Endothelial cell of umbilical vein (primary cell): ENCODE data around the gene PSMA7. TPM values are rescaled to one million over a fixed set of nuclear protein-coding genes. Genes with fewer than 3 reads are reported as not detected.

ENCODE experiments used
- BruUV-seq: library from RNA; stranded (reverse); fragments of 400-500 nt; replicated peaks from 2 replicates; lab custom pipeline; 2021; lab: Mats Ljungman, UMichigan
- CTCF ChIA-PET: fragments of 300-600, 350-600 bp; sonication (Branson Sonifier 250); formaldehyde crosslinking; loops from one replicate; lab custom pipeline; 2021; ENCODE audit warnings: antibody characterized with exemption, inconsistent platforms; lab: Charles Lee
- POLR2A ChIA-PET: fragments of 300-600, 350-600 bp; sonication (Branson Sonifier 250); formaldehyde crosslinking; loops from one replicate; lab custom pipeline; 2021; ENCODE audit warnings: antibody characterized with exemption, inconsistent platforms; lab: Charles Lee
- DNase-seq: peaks from one replicate; pipeline ENCODE4 v3.0.0-alpha.2; 2011; ENCODE audit warnings: low read depth, low spot score
- FAIRE-seq: peaks from 2 replicates; lab custom pipeline; 2011; peaks lifted over from hg19 to GRCh38; lab: Jason Lieb, UNC
- H2AFZ ChIP-seq: 2 replicates; pipeline ENCODE4 v1.6.0; 2012; ENCODE audit warnings: low read depth, low read length, control low read depth, inconsistent platforms
- H3K27ac ChIP-seq: 2 replicates; pipeline ENCODE4 v1.5.1; 2011; ENCODE audit warnings: low read depth, mild to moderate bottlenecking, control low read depth, low read length, moderate library complexity; ENCODE audit not compliant: insufficient read depth
- H3K27me3 ChIP-seq, 2 experiments: 2 replicates each; pipeline versions ENCODE4 v1.6.0 to v1.6.1; 2011; ENCODE audit warnings: low read length in 2 of 2, mixed read lengths in 1 of 2; ENCODE audit not compliant: control insufficient read depth in 2 of 2, insufficient read depth in 2 of 2
- H3K36me3 ChIP-seq, 2 experiments: 2 replicates in 1 of 2; 3 replicates in 1 of 2; pipeline ENCODE4 v1.5.1; 2011; ENCODE audit warnings: low read length in 2 of 2, mild to moderate bottlenecking in 1 of 2, moderate library complexity in 1 of 2; ENCODE audit not compliant: control insufficient read depth in 2 of 2, insufficient read depth in 2 of 2; ENCODE audit errors: extremely low read depth in 1 of 2
- H3K4me1 ChIP-seq: 3 replicates; pipeline ENCODE4 v1.5.1; 2011; ENCODE audit warnings: mild to moderate bottlenecking, low read length; ENCODE audit not compliant: control insufficient read depth, insufficient read depth; ENCODE audit errors: extremely low read depth
- H3K4me2 ChIP-seq: 2 replicates; pipeline ENCODE4 v1.6.1; 2011; ENCODE audit warnings: low read length, control low read depth, mixed read lengths; ENCODE audit not compliant: insufficient read depth
- H3K4me3 ChIP-seq, 3 experiments: fragments of 200-600 bp in 1 of 3; sonication (generic), shearing (Covaris generic) in 1 of 3; replicated peaks in 1 of 3; 2 replicates each; pipeline ENCODE4 v1.5.1; 2011 to 2016; ENCODE audit warnings: control low read depth in 3 of 3, low read length in 3 of 3, mild to moderate bottlenecking in 2 of 3, inconsistent platforms in 1 of 3, low read depth in 1 of 3, moderate library complexity in 1 of 3; ENCODE audit not compliant: insufficient read depth in 1 of 3
- H3K79me2 ChIP-seq: 2 replicates; pipeline ENCODE4 v1.6.0; 2012; ENCODE audit warnings: low read length, inconsistent platforms; ENCODE audit not compliant: control insufficient read depth, insufficient read depth
- H3K9ac ChIP-seq: replicated peaks from 2 replicates; pipeline ENCODE3; 2011; ENCODE audit warnings: low read length, control low read depth; ENCODE audit not compliant: insufficient read depth; ENCODE audit errors: extremely low read depth
- H3K9me1 ChIP-seq: replicated peaks from 3 replicates; pipeline ENCODE4 v1.6.0; 2011; ENCODE audit warnings: mild to moderate bottlenecking, low read length; ENCODE audit not compliant: control insufficient read depth, insufficient read depth; ENCODE audit errors: extremely low read depth
- H3K9me3 ChIP-seq: replicated peaks from 2 replicates; pipeline ENCODE4 v1.5.1; 2012; ENCODE audit warnings: low read length, inconsistent platforms; ENCODE audit not compliant: control insufficient read depth, insufficient read depth
- H4K20me1 ChIP-seq: replicated peaks from 2 replicates; pipeline ENCODE3; 2011; ENCODE audit warnings: mild to moderate bottlenecking, low read length; ENCODE audit not compliant: control insufficient read depth, insufficient read depth; ENCODE audit errors: extremely low read depth
- FOS ChIP-seq: IDR thresholded peaks from 2 replicates; pipeline ENCODE4 v1.6.1; 2011; ENCODE audit warnings: mild to moderate bottlenecking, low read length, moderate library complexity, borderline replicate concordance; ENCODE audit not compliant: insufficient read depth
- JUN ChIP-seq: IDR thresholded peaks from 2 replicates; pipeline ENCODE4 v1.6.1; 2011; ENCODE audit warnings: borderline replicate concordance, low read depth; ENCODE audit not compliant: insufficient read length, insufficient read depth
- MAX ChIP-seq: IDR thresholded peaks from 2 replicates; pipeline ENCODE4 v1.6.1; 2011; ENCODE audit not compliant: insufficient read depth, insufficient read length
- dilution Hi-C: fragments of 300-500 bp; cut with MboI; formaldehyde crosslinking; loops from one replicate; pipeline ENCODE4 v1.15.0; 2019; ENCODE audit warnings: low sequenced_read_pairs; ENCODE audit not compliant: extremely low pct_ligation_motif_present
- intact Hi-C: fragments of 100-400 bp; cut with micrococcal nuclease; formaldehyde crosslinking; loops from one replicate; pipeline ENCODE4 v1.10.0; 2022
- polyA plus RNA-seq, 4 experiments: library from polyadenylated mRNA; depleted of rRNA in 3 of 4; stranded (reverse) in 3 of 4; unstranded in 1 of 4; fragments of >200 nt; gene quantifications; 2 replicates each; pipeline versions ENCODE4 v1.2.1 to v1.2.3, GENCODE V29; 2011 to 2012; ENCODE audit warnings: missing spikeins in 1 of 4
- total RNA-seq: library from RNA; stranded (reverse); gene quantifications from 2 replicates; pipeline ENCODE4 v1.2.3, GENCODE V29; 2021

Gene PSMA7
- total and polyA plus RNA-seq, 2 donors (not counting 3 experiments of a cell fraction or from before 2014, with no cell fraction given), result 393 to 826 TPM

- intact Hi-C loops, result loop anchor here (10.0 kb wide), 1 partner anchor 198 kb away; the partner anchor contains the start of gene RPS21
- BruUV-seq, result no TSS peak
- H3K79me2 ChIP-seq, result peaks cover 25% of the 10 kb centered on the region
- peaks cover 18% of the 10 kb centered on the region for H3K4me1 ChIP-seq
- dilution Hi-C loops, result no loop called here
- FAIRE-seq (no peak), DNase-seq (peak; percentile 74)
- no peaks in the 10 kb centered on the region for H3K9me1 ChIP-seq
- H3K36me3 ChIP-seq, result peaks cover 2 to 4% of the 10 kb centered on the region in 2 experiments
- no peak for TF ChIP-seq FOS
- peak; percentile 10 for TF ChIP-seq JUN
- H3K27me3 ChIP-seq, result no peaks in the 10 kb centered on the region
- peak overlapping the region; percentile 90 for H3K4me2 ChIP-seq
- H3K9me3 ChIP-seq, result no peaks in the 10 kb centered on the region
- POLR2A ChIA-PET, result no interaction called here
- peak overlapping the region in 1 of 3 experiments; percentile 48 for H3K4me3 ChIP-seq
- no peaks in the 10 kb centered on the region for H4K20me1 ChIP-seq
- CTCF ChIA-PET, result interaction anchor here (0.9 kb wide), 3 partner anchors 42 to 176 kb away, joined by 3 read pairs; no protein-coding TSS in a partner anchor
- peak overlapping the region; percentile 72 for H2AFZ ChIP-seq
- peak overlapping the region; percentile 66 for H3K9ac ChIP-seq
- H3K27ac ChIP-seq, result peak overlapping the region; percentile 87
Measured at GRCh38 chr20:62186887-62187866, 44.0 kb upstream of the PSMA7 start.

- Histone ChIP-seq H2AFZ (no peak overlapping the region), H4K20me1 (no peaks in the 10 kb centered on the region), H3K27ac (no peak overlapping the region), H3K9me3 (no peaks in the 10 kb centered on the region), H3K4me2 (no peak overlapping the region), H3K4me1 (peaks cover 23% of the 10 kb centered on the region), H3K27me3 (no peaks in the 10 kb centered on the region), H3K9me1 (no peaks in the 10 kb centered on the region), H3K36me3 (peaks cover 2 to 4% of the 10 kb centered on the region in 2 experiments), H3K9ac (no peak overlapping the region), H3K4me3 (no peak overlapping the region), H3K79me2 (peaks cover 25% of the 10 kb centered on the region)
- FAIRE-seq (no peak), DNase-seq (no peak)
- ChIA-PET POLR2A (no interaction called here), CTCF (no interaction called here)
- intact Hi-C loops (loop anchor here (10.0 kb wide), 1 partner anchor 199 kb away; the partner anchor contains the start of gene RPS21), dilution Hi-C loops (no loop called here)
- BruUV-seq, result no TSS peak
- TF ChIP-seq MAX, result no peak
Measured at GRCh38 chr20:62186096-62186426, 42.9 kb upstream of the PSMA7 start.
